Caco-2 (cell line): Measurements from ENCODE around the gene ACOX1. TPM values are rescaled to one million over a fixed set of nuclear protein-coding genes. Genes with fewer than 3 reads are reported as not detected.

Experiments
- BruUV-seq: library from RNA; stranded (reverse); fragments of 400-500 nt; replicated peaks from 2 replicates; lab custom pipeline; 2021; lab: Mats Ljungman, UMichigan
- CTCF ChIA-PET: fragments of 300-600 bp; sonication (Branson Sonifier 250); formaldehyde crosslinking; loops from one replicate; lab custom pipeline; 2022; ENCODE audit warnings: antibody characterized with exemption; lab: Charles Lee
- POLR2A ChIA-PET: fragments of 300-600 bp; sonication (Branson Sonifier 250); formaldehyde crosslinking; loops from one replicate; lab custom pipeline; 2022; ENCODE audit warnings: antibody characterized with exemption; lab: Charles Lee
- DNase-seq, 2 experiments: peaks; one replicate each; pipeline versions ENCODE4 v3.0.0 to v3.0.0-alpha.2; 2020 to 2022
- H3K27me3 ChIP-seq: replicated peaks from 2 replicates; pipeline ENCODE4 v1.6.0; 2011; ENCODE audit warnings: low read length; ENCODE audit not compliant: control insufficient read depth, insufficient read depth
- H3K36me3 ChIP-seq: 2 replicates; pipeline ENCODE4 v1.5.1; 2011; ENCODE audit warnings: low read length; ENCODE audit not compliant: control insufficient read depth, insufficient read depth
- H3K4me1 ChIP-seq: fragments of 250-450 bp; sonication (Bioruptor Pico); 2 replicates; pipeline ENCODE4 v1.5.1; 2020; ENCODE audit warnings: mild to moderate bottlenecking
- H3K4me3 ChIP-seq: 2 replicates; pipeline ENCODE4 v1.5.1; 2011; ENCODE audit warnings: low read depth, mild to moderate bottlenecking, control low read depth, low read length
- H3K9me3 ChIP-seq: fragments of 250-450 bp; sonication (Bioruptor Pico); 2 replicates; pipeline ENCODE4 v1.5.1; 2020; ENCODE audit warnings: mild to moderate bottlenecking, moderate library complexity
- H3K27ac Mint-ChIP-seq: one replicate; pipeline ENCODE4 v1.8.0; 2022; ENCODE audit warnings: mixed read lengths; ENCODE audit not compliant: unreplicated experiment
- H3K27me3 Mint-ChIP-seq: one replicate; pipeline ENCODE4 v1.8.0; 2022; ENCODE audit warnings: mixed read lengths; ENCODE audit not compliant: insufficient read depth, unreplicated experiment
- H3K36me3 Mint-ChIP-seq: one replicate; pipeline ENCODE4 v1.8.0; 2022; ENCODE audit warnings: mild to moderate bottlenecking, mixed read lengths; ENCODE audit not compliant: insufficient read depth, unreplicated experiment
- H3K4me1 Mint-ChIP-seq: one replicate; pipeline ENCODE4 v1.8.0; 2022; ENCODE audit warnings: low read depth, mixed read lengths; ENCODE audit not compliant: unreplicated experiment
- H3K4me3 Mint-ChIP-seq: one replicate; pipeline ENCODE4 v1.8.0; 2022; ENCODE audit warnings: mild to moderate bottlenecking, moderate library complexity, mixed read lengths; ENCODE audit not compliant: unreplicated experiment
- H3K9me3 Mint-ChIP-seq: one replicate; pipeline ENCODE4 v1.8.0; 2022; ENCODE audit warnings: mixed read lengths; ENCODE audit not compliant: unreplicated experiment
- CTCF ChIP-seq, 2 experiments: fragments of 200-600 bp in 1 of 2; IDR thresholded peaks; 1 replicate in 1 of 2; 2 replicates in 1 of 2; pipeline versions ENCODE4 v1.5.1 to v1.8.0; 2011 to 2022; ENCODE audit warnings: antibody characterized with exemption in 1 of 2, control low read depth in 1 of 2, inconsistent platforms in 1 of 2, low read depth in 1 of 2, low read length in 1 of 2, mild to moderate bottlenecking in 1 of 2, moderate library complexity in 1 of 2; ENCODE audit not compliant: insufficient read depth in 1 of 2, severe bottlenecking in 1 of 2, unreplicated experiment in 1 of 2
- intact Hi-C: fragments of 100-400 bp; cut with micrococcal nuclease; formaldehyde crosslinking; loops from one replicate; pipeline ENCODE4 v1.10.0; 2022; ENCODE audit not compliant: unreplicated experiment
- total RNA-seq: library from RNA; stranded (reverse); gene quantifications from 2 replicates; pipeline ENCODE4 v1.2.3, GENCODE V29; 2022

ACOX1 gene
- total RNA-seq, 1 experiment from 2014 or later = 48.3 TPM

- no peaks in the 10 kb centered on the region for H3K27me3 Mint-ChIP-seq
- Histone ChIP-seq H3K4me1 (peaks cover 11% of the 10 kb centered on the region), H3K27me3 (no peaks in the 10 kb centered on the region), H3K9me3 (no peaks in the 10 kb centered on the region), H3K36me3 (no peaks in the 10 kb centered on the region), H3K4me3 (no peak overlapping the region)
- POLR2A ChIA-PET = interaction anchor here (0.9 kb wide), 1 partner anchor 86 kb away, joined by 4 read pairs; the partner anchor contains the start of gene EXOC7
- CTCF ChIA-PET = interaction anchor here (0.5 to 0.6 kb wide), 2 partner anchors 26 to 91 kb away, joined by 3 to 4 read pairs; no protein-coding TSS in a partner anchor
- H3K9me3 Mint-ChIP-seq = no peaks in the 10 kb centered on the region
- intact Hi-C loops = no loop called here
- no peak overlapping the region for H3K4me3 Mint-ChIP-seq
- H3K4me1 Mint-ChIP-seq = peaks cover 22% of the 10 kb centered on the region
- BruUV-seq = no TSS peak
- no peak for DNase-seq
- H3K27ac Mint-ChIP-seq = no peak overlapping the region
- no peak for TF ChIP-seq CTCF (IDR thresholded peaks at IDR 0.05; ENCODE audit: insufficient read depth in 1 of 2, low read depth in 1 of 2, low read length in 1 of 2, severe bottlenecking in 1 of 2, unreplicated experiment in 1 of 2)
- H3K36me3 Mint-ChIP-seq = peaks cover 5% of the 10 kb centered on the region
Measured at GRCh38 chr17:76017481-76018339, 38.7 kb upstream of the ACOX1 start.

GRCh38 chr17:76014925-76015261 is 35.9 kb upstream of the ACOX1 start:
- CTCF ChIA-PET = interaction anchor here (0.6 to 2.2 kb wide), 27 partner anchors 9 to 286 kb away, joined by 3 to 27 read pairs (median 5); partner anchors contain the start of genes EVPL, GALR2, MRPL38 and UBALD2
- intact Hi-C loops = loop anchor here (1.0 to 5.0 kb wide), 5 partner anchors 14 to 262 kb away; no protein-coding TSS in a partner anchor
- no peak overlapping the region for H3K27ac Mint-ChIP-seq

More at GRCh38 chr17:76014925-76015261, 35.9 kb upstream of the ACOX1 start:
- no peak for DNase-seq
- peaks cover 11% of the 10 kb centered on the region for H3K4me1 ChIP-seq
- Mint-ChIP-seq H3K4me1 (peaks cover 16% of the 10 kb centered on the region), H3K9me3 (no peaks in the 10 kb centered on the region), H3K27me3 (no peaks in the 10 kb centered on the region), H3K4me3 (no peak overlapping the region), H3K36me3 (peaks cover 8% of the 10 kb centered on the region)
- no peaks in the 10 kb centered on the region for H3K27me3 ChIP-seq
- POLR2A ChIA-PET = interaction anchor here (0.6 to 1.0 kb wide), 3 partner anchors 15 to 154 kb away, joined by 3 read pairs; no protein-coding TSS in a partner anchor
- TF ChIP-seq CTCF (IDR thresholded peaks at IDR 0.05; ENCODE audit: insufficient read depth in 1 of 2, low read depth in 1 of 2, low read length in 1 of 2, severe bottlenecking in 1 of 2, unreplicated experiment in 1 of 2) = no peak
- no peaks in the 10 kb centered on the region for H3K9me3 ChIP-seq
- BruUV-seq = no TSS peak
- H3K4me3 ChIP-seq = no peak overlapping the region
- H3K36me3 ChIP-seq = no peaks in the 10 kb centered on the region
